NCI-H2029 (cell line): Measurements from ENCODE around the gene ARMH3.

Source experiments
- DNase-seq: peaks from one replicate; lab custom pipeline; 2025; lab: John Stamatoyannopoulos, UW

The ARMH3 gene

GRCh38 chr10:101895781-101896180, 160.2 kb downstream of the ARMH3 start:
- no peak for DNase-seq

- no peak for DNase-seq
Measured at GRCh38 chr10:101894742-101895141, 161.2 kb downstream of the ARMH3 start.

- DNase-seq, result no peak
Measured at GRCh38 chr10:101894266-101894665, 161.7 kb downstream of the ARMH3 start.

- DNase-seq, result no peak
Measured at GRCh38 chr10:101893510-101894120, 162.4 kb downstream of the ARMH3 start.

- DNase-seq, result no peak
Measured at GRCh38 chr10:101892782-101893391, 163.1 kb downstream of the ARMH3 start.

- peak; percentile 9 for DNase-seq
Measured at GRCh38 chr10:101889256-101890210, 166.4 kb downstream of the ARMH3 start.

GRCh38 chr10:101888251-101888949, 167.6 kb downstream of the ARMH3 start:
- DNase-seq, result no peak

- no peak for DNase-seq
Measured at GRCh38 chr10:101887775-101888174, 168.2 kb downstream of the ARMH3 start.

GRCh38 chr10:101886521-101887312, 169.3 kb downstream of the ARMH3 start:
- DNase-seq, result no peak

- DNase-seq, result no peak
Measured at GRCh38 chr10:101881036-101881774, 174.8 kb downstream of the ARMH3 start.

GRCh38 chr10:101880232-101880573, 175.8 kb downstream of the ARMH3 start:
- DNase-seq, result no peak

- no peak for DNase-seq
Measured at GRCh38 chr10:101879456-101880231, 176.3 kb downstream of the ARMH3 start.

GRCh38 chr10:101878869-101879268, 177.1 kb downstream of the ARMH3 start:
- no peak for DNase-seq

GRCh38 chr10:101875068-101875688, 180.8 kb downstream of the ARMH3 start:
- DNase-seq, result no peak

- DNase-seq, result no peak
Measured at GRCh38 chr10:101874252-101874651, 181.7 kb downstream of the ARMH3 start.

GRCh38 chr10:101867931-101868330, 188.0 kb downstream of the ARMH3 start:
- DNase-seq, result no peak

GRCh38 chr10:101859530-101859929, 196.4 kb downstream of the ARMH3 start:
- no peak for DNase-seq

- no peak for DNase-seq
Measured at GRCh38 chr10:101858723-101859500, 197.1 kb downstream of the ARMH3 start.
